GM21526 (cell line): ENCODE data around the gene ASPG.

Experiments
- ATAC-seq: cut with Tn5 transposase; IDR thresholded peaks from one replicate; pipeline ENCODE4 v1.9.1; 2021; ENCODE audit warnings: moderate library complexity; ENCODE audit not compliant: unreplicated experiment, low FRiP score

ASPG gene

DNA sequence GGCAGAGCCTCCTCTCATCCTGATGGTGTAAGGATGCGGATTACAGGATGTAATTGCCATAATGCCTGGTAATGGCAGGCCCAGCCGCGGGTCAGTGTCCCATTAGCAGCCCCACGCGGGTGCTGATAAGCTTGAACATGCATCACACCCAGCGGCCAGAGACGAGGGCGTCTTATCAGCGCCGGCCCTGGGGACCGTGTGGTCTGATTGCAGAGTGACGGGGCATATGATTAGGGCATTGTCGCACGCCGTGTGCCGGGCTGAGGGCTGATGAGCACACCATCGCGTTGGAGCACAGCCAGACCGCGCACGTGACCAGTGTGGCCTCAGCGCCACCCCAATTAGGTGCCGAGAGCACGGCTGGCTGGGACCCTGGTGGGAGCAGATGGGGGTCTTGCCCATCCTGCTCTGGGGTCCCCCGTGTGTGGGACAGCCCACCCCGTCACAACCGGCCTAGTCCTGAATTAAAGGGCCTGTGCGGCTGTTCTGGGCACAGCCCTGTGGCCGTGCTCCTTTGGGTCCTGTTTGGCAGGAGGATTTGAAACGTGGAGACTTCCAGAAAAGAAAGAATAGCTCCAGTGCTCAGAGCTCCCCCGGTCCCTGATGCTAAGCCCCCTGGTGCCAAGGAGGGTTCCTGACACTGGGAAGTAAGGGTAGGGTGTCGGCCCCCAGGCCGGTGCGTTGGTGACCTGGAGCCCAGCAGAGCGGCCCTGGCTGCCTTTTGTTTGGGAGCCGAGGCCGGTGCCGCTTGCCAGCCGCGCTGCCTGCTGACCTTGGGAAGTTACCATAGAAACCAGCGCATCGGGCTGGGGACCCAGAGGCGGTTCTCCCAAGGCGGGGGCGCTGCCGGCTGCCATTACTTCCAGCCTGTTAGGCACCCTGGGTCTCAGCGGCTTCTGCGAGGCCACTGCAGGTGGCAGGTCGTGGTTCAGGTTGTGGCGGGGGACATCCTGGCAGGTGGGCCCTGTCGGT is 73.6 kb downstream of the ASPG start:
- no peak for ATAC-seq

DNA sequence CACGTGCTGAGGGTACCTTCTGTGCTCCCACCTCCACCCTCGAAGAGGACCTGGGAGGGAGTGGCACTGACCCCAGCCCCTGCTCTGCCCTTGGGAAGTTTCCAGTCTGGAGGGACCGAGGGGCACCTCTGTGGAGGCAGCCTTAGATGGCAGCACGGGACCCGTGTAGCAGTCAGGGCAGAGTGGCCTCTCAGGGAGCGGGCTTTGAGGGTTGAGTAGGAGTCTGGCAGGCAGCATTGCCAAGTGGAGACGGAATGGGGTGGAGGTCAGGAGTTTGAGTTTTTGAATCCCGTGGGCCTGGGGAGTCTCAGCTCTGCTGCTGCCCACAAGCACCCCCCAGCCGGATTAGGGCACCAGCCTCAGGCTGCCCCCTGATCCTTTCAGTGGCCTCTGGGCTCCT is 74.5 kb downstream of the ASPG start:
- ATAC-seq, result no peak

DNA sequence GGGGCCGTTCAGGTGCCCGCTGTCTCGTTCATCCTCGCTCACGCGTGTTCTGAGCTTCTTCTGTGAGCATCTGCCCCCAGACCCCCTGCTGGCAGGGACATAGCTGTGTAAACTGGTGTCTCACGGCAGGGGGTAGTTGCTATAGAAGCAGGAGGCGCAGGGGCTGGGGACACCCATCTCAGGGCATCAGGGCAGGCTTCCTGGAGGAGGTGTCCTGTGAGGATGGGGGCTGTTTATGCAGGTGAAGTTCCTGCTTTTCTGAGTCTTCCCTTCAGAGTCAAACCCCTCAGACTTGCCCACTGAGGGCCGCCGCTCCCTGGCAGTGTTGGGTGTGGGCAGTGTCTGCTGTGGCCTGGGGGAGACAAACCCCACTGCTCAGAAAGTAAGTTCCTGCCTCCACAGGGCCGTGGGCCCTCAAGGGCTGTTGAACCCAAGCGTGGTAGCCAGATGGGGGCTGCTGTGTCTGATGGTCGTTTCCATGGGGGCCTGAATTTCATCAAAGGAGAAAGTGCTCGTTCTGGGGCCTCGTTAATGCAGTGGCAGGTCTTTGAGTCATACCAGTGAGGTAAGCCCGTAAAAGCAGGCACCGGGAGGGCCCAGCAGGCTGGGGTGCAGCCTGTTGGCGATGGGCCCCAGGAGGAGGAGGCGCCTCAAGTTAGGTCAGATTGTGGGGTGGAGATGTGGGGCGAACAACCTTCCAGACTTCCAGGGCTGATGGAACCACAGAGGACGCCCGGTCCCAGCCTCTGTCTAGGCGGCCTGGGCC is 76.3 kb downstream of the ASPG start:
- no peak for ATAC-seq

DNA sequence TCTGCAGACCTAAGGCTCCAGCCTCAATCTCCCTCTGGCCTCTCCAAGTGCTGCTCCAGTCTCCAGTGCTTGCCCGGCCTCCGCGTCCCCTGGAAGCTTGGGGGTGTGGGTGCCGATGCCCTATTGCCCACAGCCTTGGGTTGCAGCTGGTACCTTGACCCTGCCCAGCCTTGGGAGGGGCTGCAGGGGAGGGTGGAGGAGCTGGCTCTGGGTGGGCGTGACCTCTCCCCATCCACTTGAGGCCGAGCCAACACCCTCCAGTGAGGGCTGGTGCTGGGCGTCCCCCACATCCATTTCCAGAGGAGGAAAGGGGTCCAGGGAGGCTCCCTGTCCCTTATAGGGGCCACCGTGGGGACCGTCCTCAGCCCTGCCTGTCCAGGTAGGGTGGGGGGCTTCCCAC is 77.0 kb downstream of the ASPG start:
- no peak for ATAC-seq

DNA sequence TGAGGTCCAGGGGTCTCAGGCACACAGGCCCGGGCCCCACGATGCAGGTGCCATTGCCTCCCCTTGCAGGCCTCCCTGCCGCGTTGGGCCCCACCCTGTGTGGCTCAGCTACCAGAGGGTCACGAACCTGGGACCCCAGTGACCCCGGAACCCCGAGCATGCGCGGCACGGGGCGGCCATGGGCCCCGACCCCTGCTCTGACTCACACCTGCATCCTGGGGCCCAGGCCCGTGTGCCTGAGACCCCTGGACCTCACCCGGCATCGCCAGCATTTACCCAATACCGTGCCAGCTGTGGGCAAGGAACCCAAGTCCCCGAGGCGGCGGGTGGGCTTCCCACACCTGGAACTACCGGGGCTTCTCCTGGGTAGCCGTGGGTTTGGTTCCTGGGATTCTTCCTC is 78.0 kb downstream of the ASPG start:
- ATAC-seq, result no peak

DNA sequence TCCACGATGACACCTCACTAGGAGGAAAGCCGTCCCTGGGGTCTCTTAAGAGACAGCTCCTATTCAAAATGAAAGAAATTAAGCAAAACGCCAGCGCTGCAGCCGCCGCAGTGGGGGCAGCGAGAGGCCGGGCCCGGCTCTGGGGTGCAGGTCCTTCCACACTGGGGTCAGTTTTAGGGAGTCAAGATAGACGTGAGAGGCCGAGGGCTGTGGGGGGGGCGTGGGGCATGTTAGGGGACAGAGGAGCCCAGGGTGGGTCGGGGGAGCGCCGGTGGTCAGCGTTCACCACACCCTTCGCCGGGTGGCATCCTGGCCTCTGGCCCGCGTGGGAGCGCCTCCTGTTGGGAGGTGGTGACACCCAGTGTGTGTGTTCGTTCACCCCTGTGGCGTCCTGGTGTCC is 78.5 kb downstream of the ASPG start:
- ATAC-seq, result no peak

DNA sequence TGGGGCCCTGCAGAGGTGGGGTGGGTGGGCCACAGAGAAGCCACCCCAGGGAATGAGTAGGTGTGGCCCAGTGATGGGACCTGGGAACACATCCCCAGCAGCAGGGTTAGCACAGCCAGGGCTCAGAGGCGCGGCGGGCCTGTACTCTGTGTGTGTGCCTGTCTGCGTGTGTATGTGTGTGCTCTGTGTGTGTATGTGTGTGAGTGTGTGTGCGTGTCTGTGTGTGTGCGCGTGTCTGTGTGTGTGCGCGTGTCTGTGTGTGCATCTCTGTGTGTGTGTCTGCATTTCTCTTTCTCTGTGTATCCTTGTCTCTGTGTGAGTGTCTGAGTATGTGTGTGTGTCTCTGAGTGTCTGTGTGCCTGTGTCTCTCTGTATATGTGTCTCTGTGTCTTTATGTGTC is 79.0 kb downstream of the ASPG start:
- no peak for ATAC-seq
